Mucosa of stomach (tissue), 1 donor: ENCODE measurements around the gene TUT1.

ENCODE experiments used
- H3K27me3 ChIP-seq: one replicate; pipeline ENCODE4 v1.7.0; 2013; ENCODE audit warnings: mild to moderate bottlenecking, low read length; ENCODE audit not compliant: control insufficient read depth, insufficient read depth
- H3K36me3 ChIP-seq: one replicate; pipeline ENCODE4 v1.7.0; 2013; ENCODE audit warnings: low read length; ENCODE audit not compliant: control insufficient read depth, insufficient read depth
- H3K4me1 ChIP-seq: one replicate; pipeline ENCODE4 v1.7.0; 2013; ENCODE audit warnings: mild to moderate bottlenecking, low read length; ENCODE audit not compliant: control insufficient read depth, insufficient read depth
- H3K4me3 ChIP-seq: one replicate; pipeline ENCODE4 v1.7.0; 2013; ENCODE audit warnings: low read length
- H3K9ac ChIP-seq: one replicate; pipeline ENCODE4 v1.7.0; 2013; ENCODE audit warnings: mild to moderate bottlenecking, low read length, moderate library complexity
- H3K9me3 ChIP-seq: one replicate; pipeline ENCODE4 v1.7.0; 2013; ENCODE audit warnings: mild to moderate bottlenecking, low read length, moderate library complexity; ENCODE audit not compliant: control insufficient read depth
- donor health status: Pancreatic carcinoma.

The TUT1 gene

DNA sequence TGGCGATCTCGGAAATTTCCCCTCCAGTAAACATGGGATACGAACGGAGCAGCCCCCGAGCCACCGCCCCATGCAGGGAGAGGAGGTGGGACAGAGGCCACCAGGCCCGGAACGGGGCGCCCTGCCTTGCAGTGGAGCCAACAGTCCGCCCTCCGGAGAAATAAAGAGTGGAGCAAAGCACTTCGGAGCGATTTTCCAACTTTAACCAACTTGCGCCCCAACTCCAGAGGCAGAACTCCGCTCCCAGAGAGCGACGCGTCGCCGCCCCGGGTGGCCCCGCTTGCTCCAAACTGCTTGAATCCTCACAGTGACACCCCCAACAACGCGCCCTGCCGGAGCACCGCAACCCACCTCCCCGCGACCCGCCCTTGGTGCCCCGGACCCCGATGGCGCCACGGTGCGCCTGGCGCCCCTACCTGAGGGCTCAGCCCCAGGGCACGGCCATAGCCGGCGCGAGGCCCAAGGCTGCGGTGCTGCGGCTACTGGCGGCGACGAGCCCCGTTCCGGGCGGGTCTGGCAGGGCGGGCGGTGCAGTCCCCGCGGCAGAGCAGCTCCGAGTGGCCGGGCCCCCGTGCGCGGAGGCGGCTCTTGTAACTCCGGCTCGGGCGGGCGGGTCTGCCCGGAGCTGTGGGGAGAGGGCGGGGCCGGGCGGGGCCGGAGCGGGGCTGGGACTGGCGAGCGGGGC, 44.9 kb downstream of the TUT1 start, which contains the start of gene AHNAK:
Gene AHNAK (minus strand): TSS at position 563 of the 685 bp plus-strand sequence. CDS start 10,708 bp downstream, outside the sequence.
- Histone ChIP-seq H3K27me3 (no peaks in the 10 kb centered on the region), H3K4me3 (peak within 1 kb of the TSS; percentile 95), H3K9ac (peak within 1 kb of the TSS; percentile 98), H3K4me1 (peaks cover 71% of the 10 kb centered on the region), H3K36me3 (no peaks in the 10 kb centered on the region), H3K9me3 (no peaks in the 10 kb centered on the region)

DNA sequence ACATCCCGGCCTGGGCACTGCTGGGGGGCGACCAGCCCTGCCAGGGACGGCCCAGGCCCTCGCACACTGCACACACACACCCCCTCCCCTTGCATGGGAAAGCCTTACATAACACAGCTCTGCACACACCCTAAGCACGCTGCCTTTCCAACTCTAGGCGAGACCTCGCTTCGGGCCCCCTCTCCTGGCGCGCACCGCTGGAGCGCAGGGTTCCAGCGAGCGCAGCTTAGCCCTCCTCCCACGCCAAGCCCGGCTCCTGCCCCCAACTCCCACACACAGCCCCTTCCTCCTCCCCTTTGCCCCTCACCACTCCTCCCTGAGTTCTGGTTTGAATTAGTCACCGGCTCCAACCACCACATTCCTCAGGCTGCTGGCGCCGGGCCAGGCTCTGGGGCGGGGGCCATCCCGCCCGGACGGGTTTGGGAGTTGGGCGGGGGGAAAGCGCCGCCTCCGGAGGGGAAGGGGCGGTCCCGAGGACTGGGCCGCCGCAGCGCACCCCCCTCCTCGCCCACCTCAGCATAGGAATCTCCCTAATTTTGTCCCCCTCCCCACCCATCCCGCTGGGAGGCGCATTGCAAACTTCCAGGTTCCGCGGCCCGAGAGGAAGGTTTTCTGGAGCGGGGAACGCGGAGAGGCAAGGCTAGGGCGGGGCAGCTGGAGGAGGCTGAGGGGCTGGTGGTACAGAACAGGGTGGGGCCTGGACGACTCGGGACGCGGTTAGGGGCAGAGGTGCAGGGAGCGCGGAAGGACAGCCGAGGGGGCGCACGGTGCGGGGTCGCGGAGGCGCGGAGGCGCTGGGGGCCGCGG, 45.7 kb downstream of the TUT1 start:
- Histone ChIP-seq H3K9me3 (no peaks in the 10 kb centered on the region), H3K9ac (peak overlapping the region; percentile 98), H3K4me1 (peaks cover 71% of the 10 kb centered on the region)

DNA sequence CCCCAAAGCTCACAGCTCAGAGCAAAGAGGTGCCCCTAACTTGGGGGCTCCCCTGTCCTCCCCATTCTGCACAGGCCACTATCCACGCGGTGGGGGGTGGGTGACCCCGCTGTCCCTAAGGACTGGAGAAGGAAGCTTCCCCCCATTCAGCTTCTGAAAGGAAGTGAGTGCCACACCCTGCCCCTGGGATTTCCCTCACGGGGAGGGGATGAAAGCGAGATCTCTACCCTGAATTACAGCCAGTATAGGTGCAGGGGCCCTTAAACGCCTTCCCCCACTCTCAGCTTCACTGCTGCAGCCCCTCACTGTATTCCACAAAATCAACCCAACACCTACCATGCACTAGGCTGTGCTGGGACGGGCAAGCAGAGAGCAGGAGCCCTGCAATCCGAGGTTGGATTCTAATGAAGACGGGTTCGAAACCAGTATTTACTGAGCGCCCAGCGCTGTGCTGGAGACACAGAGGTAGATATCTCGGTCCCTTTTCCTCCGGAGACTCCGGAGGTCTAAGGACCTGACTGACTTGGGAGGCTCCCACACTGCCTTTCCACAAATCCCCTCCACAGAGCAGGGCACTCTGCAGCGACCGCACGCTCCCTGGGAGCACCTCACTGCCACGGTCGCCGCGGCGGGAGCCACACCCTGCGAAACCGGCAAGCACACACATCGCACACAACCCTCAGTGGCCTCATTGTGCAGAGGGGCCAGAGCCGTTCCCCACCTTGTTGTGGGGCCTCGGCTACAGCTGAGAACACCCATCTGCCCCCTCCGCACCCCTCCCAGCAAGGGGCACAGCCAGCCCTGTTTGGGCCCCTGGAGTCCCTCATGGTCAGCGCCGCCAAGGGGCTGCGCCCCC, 46.5 kb downstream of the TUT1 start:
- H3K9ac ChIP-seq, result peak overlapping the region; percentile 98

More for the DNA sequence above, 45.7 kb downstream of the TUT1 start:
- Histone ChIP-seq H3K4me3 (peak overlapping the region; percentile 95), H3K27me3 (no peaks in the 10 kb centered on the region), H3K36me3 (no peaks in the 10 kb centered on the region)

DNA sequence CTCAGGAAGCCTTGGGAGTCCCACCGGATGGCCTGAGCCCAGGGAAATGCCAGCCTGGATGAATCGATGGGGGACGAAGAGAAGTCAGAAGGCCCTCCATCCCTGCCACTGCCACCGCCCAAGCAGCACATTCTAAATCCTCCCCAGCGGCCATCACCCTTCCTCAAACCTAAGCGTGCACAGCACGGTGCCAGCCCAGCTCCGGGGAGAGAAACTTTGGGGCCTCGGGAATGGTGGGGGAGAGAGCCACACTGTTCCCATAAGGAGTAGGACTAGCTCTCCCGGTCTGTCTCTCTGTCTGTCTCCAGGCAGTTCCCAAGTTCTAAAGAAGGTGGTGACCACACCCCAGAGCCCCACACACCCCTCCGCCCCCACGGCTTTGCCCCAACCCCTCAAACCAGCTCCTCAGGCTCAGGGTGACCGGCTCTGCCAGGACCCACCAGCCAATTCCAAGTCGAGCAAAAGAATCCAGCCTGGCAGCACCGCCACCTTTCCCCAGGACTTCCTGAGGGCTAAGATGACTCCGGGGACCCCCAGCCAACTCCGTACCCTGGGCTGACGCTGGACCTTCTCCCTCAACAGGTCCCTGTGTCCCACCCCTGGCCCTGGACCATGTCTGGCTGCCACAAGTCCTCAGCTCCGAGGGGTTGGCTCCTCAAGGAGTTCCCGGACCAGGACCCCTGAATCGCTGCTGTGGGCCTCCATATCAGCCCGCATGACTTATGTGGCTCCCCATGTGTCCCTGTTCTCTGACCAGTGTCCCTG, 47.5 kb downstream of the TUT1 start:
- Histone ChIP-seq H3K9me3 (no peaks in the 10 kb centered on the region), H3K4me1 (peaks cover 71% of the 10 kb centered on the region), H3K4me3 (peak overlapping the region; percentile 95), H3K36me3 (no peaks in the 10 kb centered on the region), H3K9ac (peak overlapping the region; percentile 98), H3K27me3 (no peaks in the 10 kb centered on the region)

More for the DNA sequence above, 46.5 kb downstream of the TUT1 start:
- Histone ChIP-seq H3K4me1 (peaks cover 71% of the 10 kb centered on the region), H3K9me3 (no peaks in the 10 kb centered on the region), H3K4me3 (peak overlapping the region; percentile 95), H3K36me3 (no peaks in the 10 kb centered on the region), H3K27me3 (no peaks in the 10 kb centered on the region)

DNA sequence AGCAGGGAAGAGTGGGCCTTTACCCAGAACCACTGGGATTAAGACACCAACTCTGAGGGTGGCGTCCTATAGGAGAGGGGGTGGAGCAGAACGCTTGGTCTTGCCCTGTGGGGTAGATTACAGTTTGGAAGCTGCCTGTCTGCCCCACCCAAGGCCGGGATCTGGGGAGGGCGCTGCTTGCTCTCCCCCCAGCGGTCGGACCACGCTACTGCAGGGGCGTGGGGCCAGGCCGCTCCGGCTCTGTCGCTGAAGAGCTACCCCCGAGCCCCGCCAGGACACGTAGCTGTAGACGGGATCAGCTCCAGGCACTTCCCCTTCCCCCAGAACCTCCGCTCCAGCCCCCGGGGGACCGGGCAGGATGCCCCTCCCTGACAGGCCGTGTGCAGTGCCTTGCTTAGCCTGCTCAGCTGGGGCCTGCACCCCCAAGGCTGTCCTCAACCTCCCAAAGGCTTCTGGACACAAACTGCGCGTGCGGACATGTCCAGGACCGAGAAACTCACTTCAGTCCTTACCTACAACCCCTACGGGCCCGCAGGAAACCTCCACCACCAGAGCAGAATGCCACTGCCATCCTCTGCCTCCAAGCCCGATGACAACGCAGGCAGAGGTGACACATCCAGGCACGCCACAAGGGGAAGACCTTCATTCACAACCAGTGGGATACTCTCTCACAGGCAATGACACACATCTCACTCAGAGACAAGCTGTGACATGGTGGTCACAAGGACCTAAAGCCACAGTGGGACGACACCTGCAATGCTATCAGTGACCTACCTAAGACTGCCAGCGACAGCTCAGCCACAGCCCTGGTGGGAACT, 48.4 kb downstream of the TUT1 start:
- H3K9ac ChIP-seq, result peak overlapping the region; percentile 98
- H3K4me3 ChIP-seq, result peak overlapping the region; percentile 95
- H3K36me3 ChIP-seq, result no peaks in the 10 kb centered on the region
- peaks cover 71% of the 10 kb centered on the region for H3K4me1 ChIP-seq
- no peaks in the 10 kb centered on the region for H3K9me3 ChIP-seq
- no peaks in the 10 kb centered on the region for H3K27me3 ChIP-seq

DNA sequence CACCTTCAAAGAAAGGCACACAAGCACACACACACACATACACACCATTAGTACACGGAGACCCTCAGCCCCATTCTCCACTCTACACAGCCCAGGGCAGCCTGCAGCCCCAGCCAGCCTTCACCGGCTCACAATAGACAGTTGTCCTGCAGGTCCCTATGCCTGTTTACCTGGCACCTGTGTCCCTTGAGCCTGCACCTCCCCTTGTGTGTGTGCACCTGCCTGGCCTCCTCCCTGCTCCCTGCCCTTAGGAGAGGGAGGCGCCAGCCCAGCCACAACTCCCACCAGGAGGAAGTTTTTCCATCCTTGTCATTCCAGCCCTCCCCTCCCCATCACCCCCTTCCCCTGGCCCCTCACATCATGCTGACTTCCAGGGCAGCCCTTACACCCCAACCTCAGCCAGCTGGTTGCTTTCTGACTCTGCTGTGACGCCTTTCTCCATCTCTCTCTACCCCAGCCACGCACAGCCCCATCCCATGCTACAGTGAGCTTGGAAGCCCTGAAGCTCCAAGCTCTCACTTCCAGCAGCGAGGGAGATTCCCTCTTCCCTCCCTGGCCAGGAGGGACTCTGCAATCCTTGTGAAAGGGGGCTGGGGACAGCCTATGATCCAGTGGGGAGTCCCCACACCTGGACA, 49.1 kb downstream of the TUT1 start:
- H3K9me3 ChIP-seq, result no peaks in the 10 kb centered on the region
- H3K27me3 ChIP-seq, result no peaks in the 10 kb centered on the region
- peaks cover 71% of the 10 kb centered on the region for H3K4me1 ChIP-seq
- peak overlapping the region; percentile 95 for H3K4me3 ChIP-seq
- no peaks in the 10 kb centered on the region for H3K36me3 ChIP-seq
- peak overlapping the region; percentile 98 for H3K9ac ChIP-seq

DNA sequence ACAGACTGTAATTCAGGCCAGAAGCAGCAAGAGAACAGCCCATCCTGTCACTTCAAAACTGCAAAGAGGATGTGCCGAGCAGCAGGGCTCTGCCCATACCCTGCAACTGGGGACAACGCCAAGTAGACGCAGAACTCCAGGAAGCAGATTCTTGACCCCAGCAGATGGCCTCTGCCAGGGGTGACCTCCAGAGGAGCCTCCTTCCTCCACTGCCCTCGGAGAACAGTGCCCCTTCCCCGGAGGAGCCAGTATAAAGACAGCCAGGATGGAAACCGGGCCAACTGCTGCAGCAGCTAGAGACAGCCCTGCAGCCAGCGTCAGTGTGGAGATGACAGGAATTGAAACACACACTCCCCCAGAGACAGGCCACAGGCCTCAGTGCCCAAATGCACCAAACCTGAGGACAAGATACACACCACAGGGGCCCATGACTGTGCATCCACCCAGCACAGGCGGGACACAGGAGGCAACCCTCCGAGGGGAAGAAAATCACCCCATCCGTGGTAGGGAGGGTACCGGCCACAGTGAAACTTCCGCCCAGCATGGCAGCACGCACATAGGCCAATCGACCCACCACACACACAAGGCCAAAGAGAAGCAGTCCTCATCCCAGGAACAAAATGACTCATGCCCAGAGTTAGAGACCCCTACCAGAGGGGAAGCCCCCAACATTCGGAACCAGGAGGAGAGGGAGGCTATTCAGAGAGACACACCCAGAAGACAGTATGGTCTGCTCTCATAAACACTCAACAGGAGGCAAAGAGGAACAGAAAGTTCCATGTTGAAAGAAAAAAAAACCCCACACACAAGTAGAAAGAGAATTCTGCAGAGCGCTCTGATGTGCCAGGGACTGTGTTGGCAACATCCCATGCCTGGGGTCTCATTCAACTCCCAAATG, 50.3 kb downstream of the TUT1 start:
- Histone ChIP-seq H3K9ac (peak overlapping the region; percentile 98), H3K27me3 (no peaks in the 10 kb centered on the region), H3K4me3 (peak overlapping the region; percentile 50), H3K36me3 (no peaks in the 10 kb centered on the region), H3K9me3 (no peaks in the 10 kb centered on the region), H3K4me1 (peaks cover 70% of the 10 kb centered on the region)

DNA sequence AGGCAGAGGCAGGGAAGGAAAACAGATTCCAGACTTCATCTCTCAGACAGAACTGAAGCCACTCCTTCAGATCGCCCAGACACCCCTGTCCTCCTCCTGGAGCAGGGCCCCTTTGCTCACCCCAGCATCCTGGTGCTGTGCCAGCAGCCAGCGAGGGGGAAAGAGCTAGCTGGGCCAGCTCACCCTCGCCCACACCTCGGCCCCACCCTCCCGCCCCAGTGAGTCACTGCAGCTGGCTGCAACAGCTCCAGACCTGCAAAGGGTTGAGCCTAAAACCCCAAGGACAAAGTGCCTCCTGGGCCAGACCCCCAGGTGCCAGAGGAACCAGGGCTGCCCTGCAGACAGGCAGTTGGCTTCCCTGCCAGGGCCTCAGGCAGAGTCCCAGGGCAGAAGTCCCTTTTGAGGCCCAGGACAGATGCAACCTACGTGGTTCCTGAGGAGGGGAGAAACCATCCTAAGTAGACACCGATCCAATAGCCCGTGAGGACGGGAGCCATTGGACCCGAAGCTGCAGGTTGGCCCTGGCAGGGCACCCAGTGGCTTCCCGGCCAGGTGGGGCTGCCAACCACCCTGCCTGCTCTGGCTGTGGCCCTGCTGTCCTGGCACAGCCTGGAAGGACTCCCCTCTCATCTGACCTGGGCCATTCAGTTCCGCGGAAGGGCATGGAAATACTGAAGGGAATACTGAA, 51.9 kb downstream of the TUT1 start:
- H3K4me1 ChIP-seq, result peaks cover 75% of the 10 kb centered on the region
- H3K4me3 ChIP-seq, result peak overlapping the region; percentile 42
- no peaks in the 10 kb centered on the region for H3K9me3 ChIP-seq
- peaks cover 11% of the 10 kb centered on the region for H3K36me3 ChIP-seq
- H3K27me3 ChIP-seq, result no peaks in the 10 kb centered on the region
- peak overlapping the region; percentile 49 for H3K9ac ChIP-seq

DNA sequence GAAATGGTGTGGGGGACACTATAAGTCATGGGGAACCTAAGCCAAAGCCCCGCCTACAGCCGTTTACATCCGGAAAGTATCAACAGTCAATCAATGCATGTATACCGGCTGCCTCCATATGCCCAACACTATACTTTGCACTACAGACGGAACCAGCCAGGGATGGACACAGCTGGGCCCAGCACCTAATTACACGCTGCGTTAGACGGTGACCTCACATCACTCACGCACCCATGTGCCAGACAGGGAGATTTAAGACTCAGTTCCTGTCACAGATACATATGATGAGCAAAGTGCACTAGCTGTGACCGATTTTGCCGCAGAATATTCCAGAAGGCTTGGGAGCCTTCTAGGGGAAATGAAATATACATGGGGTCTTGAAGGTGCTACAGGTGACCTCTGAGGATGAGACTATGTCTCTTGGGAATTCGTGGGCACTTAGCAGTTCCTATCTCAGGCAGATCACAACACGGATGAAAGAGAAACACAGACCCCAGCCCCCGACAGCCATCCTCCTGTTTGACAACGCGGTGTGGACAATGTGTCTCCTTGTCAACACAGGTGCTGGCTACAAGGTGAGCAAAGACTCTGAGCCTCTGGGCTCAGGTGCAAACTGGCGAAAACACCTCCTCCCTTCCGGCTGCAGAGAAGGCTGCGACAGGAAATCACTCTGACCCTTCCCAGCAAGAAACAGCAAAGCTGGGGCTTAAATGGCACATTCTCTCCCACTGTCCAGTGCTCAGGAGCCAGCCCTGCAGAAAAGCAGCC, 52.7 kb downstream of the TUT1 start:
- no peaks in the 10 kb centered on the region for H3K9me3 ChIP-seq
- H3K27me3 ChIP-seq, result no peaks in the 10 kb centered on the region
- peaks cover 70% of the 10 kb centered on the region for H3K4me1 ChIP-seq
- H3K36me3 ChIP-seq, result peaks cover 18% of the 10 kb centered on the region
- H3K4me3 ChIP-seq, result peak overlapping the region; percentile 42
- H3K9ac ChIP-seq, result peak overlapping the region; percentile 0
